Epidermal melanocyte (primary cell): Measurements from ENCODE around the gene CALHM6.

Source experiments
- DNase-seq: peaks from one replicate; pipeline ENCODE4 v3.0.0; 2011; ENCODE audit warnings: low spot score; ENCODE audit not compliant: insufficient read length

The CALHM6 gene

DNA sequence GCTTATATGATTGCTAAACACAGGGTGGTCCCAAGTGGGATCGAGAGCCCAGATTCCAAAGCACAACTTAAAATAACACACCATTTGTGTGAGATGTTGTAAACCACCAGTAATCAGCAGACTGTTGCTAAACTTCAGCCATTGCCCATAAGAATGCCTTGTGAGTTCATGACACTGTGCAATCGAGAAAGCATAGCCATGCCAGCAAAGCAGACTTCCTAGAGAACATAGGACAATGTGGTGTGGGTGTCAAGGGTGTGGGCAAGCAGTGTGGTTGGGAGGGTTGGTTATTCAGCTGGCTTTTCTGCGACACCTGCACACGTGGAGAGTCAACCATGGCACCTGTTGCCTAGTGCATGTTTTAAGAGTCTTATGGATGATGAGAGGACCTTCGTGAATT is 16.1 kb upstream of the CALHM6 start:
- DNase-seq, result no peak

DNA sequence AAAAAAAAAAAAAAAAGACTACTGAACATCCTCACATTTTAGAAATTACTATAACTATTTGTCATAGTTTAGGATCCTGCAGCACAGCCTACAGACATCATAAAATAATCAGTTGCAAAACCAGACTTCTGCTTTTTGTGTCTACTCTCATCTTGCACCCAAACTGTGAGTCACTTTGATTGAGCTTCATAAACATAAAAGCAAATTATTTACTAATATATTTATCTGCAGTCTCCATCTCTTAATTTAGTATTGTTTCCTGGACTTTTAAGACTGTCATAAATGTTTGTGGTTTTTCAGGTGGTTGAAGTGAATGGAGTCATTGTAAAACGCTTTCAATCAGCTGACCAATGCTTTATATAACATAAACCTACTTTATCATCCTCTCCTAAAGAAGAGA is 14.8 kb upstream of the CALHM6 start:
- no peak for DNase-seq

DNA sequence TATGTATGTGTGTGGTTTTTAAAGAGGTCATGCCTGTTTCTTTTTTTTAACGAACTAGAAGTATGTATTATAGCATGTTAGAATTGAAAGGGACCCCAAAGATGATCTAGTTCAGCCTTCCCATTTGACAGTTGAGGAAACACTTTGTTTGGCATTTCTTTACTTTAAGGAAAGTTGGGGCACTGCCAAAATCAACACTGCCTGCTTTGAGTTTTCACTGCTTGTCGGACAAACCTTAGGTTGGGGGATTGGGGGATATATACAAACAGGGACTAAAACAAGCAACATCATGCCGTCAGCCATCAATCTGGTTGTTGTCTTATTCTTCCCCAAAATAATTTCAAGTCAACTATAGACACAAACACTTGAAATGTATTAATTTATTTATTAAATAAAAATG is 14.1 kb upstream of the CALHM6 start:
- DNase-seq, result no peak

DNA sequence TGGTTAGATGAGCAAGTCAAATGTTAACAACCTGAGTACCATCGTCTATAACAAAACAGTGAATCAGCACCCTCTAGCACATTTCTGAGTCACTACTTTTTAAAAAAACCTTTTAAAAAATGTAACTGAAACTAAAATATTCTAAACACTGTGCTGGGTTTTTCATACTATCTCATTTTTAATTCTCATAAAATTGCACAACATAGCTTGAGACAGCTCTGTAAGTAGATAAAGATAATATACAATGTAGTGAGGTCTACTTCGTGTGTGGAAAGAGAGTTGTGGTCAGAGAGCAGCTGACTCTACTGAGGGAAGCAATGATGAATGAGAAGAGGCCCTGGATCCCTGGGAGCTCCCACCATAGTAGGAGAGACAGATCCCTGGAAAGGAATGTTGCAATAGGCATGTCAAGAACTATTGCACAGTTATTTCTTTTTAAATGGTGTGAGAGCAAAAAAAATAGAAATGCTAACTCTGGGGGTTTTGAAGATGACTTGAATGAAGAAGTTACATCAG is 13.6 kb upstream of the CALHM6 start:
- DNase-seq, result peak; percentile 45

GRCh38 chr6:116449565-116449964 is 11.6 kb upstream of the CALHM6 start:
- DNase-seq, result no peak

GRCh38 chr6:116450185-116450710 is 10.9 kb upstream of the CALHM6 start:
- no peak for DNase-seq

DNA sequence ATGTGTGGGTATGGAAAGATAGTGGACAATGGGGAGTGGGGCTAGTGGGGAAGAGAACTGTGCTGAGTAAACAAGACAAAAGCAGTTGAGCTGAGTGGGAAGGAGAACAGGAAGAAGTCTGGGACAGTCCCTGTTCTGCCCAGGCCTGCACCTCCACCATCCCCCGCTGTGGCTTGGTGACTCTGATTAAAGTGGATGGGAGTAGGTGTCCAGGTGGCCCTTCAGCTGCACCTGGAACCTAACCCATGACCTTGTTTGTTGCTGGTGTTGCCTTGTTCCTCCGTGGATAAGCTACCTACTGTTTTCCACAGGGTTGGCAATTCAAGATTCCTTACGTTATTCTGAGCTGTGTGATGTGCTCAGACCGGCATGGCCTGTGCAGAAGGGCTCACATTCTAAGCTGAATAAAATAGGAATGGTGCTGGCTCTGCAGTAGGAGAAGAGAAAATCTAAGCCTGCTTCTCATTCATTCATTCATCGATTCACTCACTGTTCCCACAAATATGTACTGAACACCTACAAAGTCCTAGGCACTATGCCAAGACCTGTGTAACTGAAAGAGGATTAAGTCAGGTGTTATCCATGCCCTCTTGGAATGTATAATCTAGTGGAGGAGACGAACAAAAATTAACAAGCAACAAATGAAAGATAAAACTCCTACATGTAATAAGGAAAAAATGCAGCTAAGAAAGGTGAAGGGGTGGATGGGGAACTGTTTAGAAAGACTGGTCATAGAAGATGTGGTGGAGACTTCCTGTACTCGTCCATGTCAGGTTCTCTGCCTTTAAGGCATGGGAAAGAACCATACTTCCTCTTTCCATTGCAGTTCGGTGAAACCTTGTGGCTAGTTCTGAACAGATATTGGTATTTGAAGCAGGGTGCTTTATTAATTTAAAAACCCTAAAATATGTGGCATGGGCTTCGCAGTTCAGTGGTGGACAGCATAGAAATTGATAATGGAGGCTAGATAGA is 10.1 kb upstream of the CALHM6 start:
- DNase-seq, result no peak

DNA sequence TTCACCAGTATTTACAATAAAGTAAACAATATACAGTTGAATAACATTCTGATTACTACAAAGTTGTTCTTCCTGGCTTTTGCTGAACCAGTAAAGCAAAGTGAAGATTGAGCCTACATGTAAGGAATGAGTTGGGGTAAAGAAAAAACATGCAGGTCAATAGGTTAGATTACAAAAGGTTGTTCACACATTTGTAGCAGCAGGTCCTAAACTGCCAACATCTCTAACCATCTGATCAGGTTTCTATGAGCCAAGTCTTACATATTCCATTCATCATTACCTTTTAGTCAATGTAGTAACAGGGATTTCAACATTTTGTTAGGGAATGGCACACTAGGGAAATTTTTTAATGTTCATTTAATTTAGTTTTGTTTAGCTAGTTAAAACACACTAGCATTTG is 9.3 kb upstream of the CALHM6 start:
- no peak for DNase-seq

GRCh38 chr6:116452531-116452930 is 8.6 kb upstream of the CALHM6 start:
- DNase-seq, result no peak

GRCh38 chr6:116456106-116456505 is 5.1 kb upstream of the CALHM6 start:
- DNase-seq, result no peak

DNA sequence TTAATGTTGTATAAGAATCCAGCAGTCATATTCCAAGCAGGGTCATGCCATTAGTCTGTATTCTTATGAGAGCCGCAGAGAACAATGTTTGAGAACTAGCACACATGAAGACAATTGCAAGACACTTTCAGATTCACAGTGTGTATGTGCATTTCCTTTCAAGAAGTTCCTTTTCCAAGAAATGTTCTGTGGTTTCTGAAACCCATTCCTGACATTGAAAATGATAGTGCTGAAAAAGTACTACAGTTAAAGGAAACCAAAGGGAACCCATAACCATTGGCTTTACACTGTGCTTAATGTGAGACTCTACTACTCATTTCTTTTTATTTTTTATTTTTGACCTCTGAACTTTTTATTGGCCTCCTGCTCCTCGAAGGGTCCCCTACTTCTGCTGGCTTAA is 4.2 kb upstream of the CALHM6 start:
- DNase-seq, result no peak

DNA sequence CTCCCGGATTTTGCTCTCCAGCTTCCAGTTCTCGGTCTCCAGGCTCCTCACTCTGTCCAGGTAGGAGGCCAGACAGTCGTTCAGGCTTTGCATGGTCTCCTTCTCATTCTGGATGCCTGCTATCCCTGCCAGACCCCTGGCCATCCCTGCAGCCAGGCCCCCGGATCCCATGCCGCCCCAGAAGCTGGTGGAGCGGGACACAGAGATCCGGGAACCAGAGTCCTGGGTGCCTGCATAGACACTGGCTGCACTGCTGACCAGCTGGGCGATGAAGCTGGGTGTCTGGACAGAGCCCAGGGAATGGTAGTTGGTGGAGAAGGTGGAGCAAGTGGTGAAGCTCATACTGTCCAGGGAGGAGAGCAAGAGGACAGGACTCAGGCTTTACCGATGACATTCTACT is 2.9 kb upstream of the CALHM6 start:
- no peak for DNase-seq

DNA sequence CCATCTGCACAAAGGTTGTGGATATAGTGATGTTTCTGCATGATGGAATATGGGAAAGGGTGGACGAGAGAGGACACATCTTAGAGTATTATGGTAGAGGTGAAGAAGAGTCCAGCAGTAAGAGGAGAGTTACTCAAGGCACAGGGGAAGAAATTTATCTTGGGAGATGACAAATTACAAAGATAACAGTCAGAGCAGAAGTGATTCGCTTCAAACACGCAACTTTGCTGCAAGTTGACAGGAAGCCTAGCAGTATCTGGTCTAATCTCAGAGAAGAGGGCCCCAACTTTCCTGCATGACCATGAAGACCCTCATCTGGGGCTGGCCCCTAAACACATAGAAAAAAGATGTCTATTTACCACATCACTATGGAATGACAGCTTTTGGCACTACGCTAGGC is 1.2 kb upstream of the CALHM6 start:
- no peak for DNase-seq

GRCh38 chr6:116461932-116462885 is 1.0 kb downstream of the CALHM6 start:
- DNase-seq, result no peak

DNA sequence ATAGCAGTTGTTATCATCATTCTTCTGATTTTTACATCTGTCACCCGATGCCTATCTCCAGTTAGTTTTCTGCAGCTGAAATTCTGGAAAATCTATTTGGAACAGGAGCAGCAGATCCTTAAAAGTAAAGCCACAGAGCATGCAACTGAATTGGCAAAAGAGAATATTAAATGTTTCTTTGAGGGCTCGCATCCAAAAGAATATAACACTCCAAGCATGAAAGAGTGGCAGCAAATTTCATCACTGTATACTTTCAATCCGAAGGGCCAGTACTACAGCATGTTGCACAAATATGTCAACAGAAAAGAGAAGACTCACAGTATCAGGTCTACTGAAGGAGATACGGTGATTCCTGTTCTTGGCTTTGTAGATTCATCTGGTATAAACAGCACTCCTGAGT is 2.1 kb downstream of the CALHM6 start:
- DNase-seq, result no peak

GRCh38 chr6:116465246-116465645 is 4.1 kb downstream of the CALHM6 start:
- no peak for DNase-seq

DNA sequence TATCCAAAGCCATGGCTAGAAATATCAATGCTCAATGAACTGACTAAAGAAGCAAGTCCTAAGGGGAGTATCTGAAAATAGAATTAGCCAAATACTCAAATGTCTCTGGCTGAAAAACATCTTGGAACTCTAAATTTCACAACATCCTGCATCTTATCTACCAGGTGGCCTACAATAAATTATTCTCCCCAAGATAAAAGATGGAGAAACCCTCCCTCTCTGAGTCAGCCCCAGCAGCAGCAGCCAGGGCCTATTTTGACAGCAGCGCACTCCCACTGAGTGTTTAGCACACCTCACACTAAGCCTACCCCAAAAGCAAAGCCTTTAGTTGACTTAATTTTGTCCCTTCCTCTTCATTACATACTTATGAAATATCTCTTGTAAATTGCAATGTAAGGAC is 5.9 kb downstream of the CALHM6 start:
- no peak for DNase-seq

DNA sequence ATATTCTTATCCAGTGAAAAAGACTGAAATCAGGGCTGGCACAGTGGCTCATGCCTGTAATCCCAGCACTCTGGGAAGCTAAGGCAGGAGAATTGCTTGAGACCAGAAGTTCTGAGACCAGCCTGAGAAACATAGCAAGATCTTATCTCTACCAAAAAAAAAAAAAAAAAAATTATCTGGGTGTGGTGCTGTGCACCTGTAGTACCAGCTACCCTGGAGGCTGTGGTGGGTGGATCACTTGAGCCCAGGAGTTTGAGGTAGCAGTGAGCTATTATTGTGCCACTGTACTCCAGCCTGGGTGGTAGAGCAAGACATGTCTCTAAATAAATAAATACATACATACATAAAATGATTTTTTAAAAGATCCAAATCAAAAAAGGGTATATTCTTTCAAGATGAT is 6.3 kb downstream of the CALHM6 start:
- no peak for DNase-seq

GRCh38 chr6:116468293-116468692 is 7.1 kb downstream of the CALHM6 start:
- DNase-seq, result no peak

- DNase-seq, result no peak
Measured at GRCh38 chr6:116471531-116471930, 10.4 kb downstream of the CALHM6 start.

DNA sequence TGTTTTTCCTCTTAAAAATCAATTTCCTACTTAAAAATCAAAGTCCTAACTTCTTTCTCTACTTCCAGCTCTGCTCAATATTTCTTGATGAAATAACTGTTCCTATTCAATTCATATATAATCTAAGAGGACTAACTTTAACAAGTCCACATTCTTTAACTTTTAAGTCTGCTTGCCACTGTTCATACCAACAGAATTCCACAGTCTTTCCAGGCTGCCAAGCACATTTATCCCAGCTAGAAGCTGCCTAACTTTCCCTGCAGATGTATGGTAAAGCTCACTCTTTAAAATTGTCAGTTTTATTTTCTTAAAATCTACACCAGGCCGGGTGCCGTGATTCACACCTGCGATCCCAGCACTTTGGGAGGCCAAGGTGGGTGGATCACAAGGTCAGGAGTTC is 11.5 kb downstream of the CALHM6 start:
- DNase-seq, result no peak

DNA sequence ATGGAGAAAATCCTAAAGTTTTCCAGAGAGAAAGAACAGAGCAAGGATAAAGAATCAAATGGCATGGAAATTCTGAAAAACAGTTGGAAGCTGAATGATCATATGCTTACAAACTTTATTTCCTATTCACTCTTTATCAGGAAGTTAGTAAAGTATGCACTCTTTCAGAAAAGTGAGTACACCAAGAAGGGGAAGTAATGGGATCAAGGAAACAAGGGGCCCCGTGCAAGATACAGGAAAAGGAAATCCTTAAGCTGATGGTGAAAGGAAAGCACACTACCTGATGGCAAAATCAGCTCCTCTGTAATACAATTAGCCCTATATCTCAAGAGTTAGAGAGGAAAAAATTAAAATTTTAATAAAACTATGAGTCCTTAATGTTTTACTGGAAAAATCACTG is 14.0 kb downstream of the CALHM6 start:
- DNase-seq, result no peak
